AG10803 (cell line): ENCODE measurements around the gene LEUTX.
"Not testable (repeated sequence)": the region's sequence is repeated elsewhere in the genome, so short reads cannot be mapped to it uniquely, and the experiment has no call there.

Experiments
- DNase-seq: peaks from one replicate; pipeline ENCODE4 v3.0.0; 2010; ENCODE audit warnings: low read depth
- H3K4me3 ChIP-seq: 2 replicates; pipeline ENCODE4 v1.5.1; 2011; ENCODE audit warnings: mild to moderate bottlenecking, low read length, control low read depth
- CTCF ChIP-seq: conservative IDR thresholded peaks from 2 replicates; pipeline ENCODE4 v1.5.1; 2011; ENCODE audit warnings: mild to moderate bottlenecking, low read length, control low read depth, inconsistent platforms

LEUTX gene

DNA sequence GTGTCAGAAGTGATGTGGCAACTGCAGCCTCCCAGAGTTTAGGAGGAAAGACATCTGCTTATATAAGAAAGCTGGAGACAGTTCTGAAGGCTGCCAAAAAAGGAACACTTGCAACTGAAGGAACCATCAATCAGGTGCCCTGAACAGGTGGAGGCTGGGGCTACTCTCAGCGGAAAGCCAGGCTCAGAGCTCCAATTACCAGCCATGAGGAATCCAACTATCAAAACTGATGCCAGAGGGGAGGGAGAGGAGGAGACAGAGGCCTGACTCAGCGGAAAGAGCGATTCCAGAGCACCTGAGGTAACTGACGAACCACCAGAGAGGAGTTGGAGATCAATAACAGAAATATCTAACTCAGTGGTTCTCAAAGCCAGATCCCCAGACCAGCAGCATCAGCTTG lies 24.3 kb downstream of the LEUTX start:
- no peak for TF ChIP-seq CTCF
- no peak overlapping the region for H3K4me3 ChIP-seq
- DNase-seq: no peak

- TF ChIP-seq CTCF: no peak
- H3K4me3 ChIP-seq: no peak overlapping the region
- DNase-seq: no peak
Measured at GRCh38 chr19:39805104-39805503, 26.4 kb downstream of the LEUTX start.

DNA sequence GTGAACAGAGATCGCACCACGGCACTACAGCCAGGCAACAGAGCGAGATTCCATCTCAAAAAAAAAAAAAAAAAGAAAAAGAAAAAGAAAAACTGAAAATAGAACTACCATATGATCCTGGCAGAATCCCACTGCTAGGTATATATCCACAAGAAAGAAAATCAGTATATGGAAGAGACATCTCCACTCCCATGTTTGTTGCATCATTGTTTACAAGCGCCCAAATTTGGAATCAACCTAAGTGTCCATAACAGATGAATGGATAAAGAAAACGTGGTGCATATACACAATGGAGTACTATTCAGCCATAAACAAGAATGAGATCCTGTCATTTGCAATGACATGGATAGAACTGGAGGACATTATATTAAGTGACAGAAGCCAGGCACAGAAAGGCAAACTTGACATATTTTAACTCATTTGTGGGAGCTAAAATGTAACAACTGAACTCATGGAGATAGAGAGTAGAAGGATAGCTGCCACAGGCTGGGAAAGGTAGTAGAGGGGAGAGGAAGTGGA lies 29.3 kb downstream of the LEUTX start:
- H3K4me3 ChIP-seq: no peak overlapping the region
- TF ChIP-seq CTCF: no peak
- no peak for DNase-seq

DNA sequence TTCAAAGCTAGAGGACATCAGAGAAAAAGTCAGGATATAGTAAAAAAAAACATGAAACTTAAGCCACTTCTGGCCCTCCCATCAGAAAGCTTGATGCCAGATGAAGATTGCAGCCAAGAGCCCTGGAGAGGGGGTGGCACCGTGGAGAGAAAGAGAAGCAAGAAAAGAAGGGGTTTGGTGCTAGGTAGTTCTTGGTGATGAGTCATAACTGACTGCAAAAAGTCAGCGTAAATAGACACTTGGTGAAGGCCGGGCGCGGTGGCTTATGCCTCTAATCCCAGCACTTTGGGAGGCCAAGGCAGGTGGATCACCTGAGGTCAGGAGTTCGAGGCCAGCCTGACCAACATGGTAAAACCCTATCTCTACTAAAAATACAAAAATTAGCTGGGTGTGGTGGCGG lies 30.0 kb downstream of the LEUTX start:
- not testable (repeated sequence) for DNase-seq, H3K4me3 ChIP-seq

- H3K4me3 ChIP-seq: no peak overlapping the region
- TF ChIP-seq CTCF: no peak
- no peak for DNase-seq
Measured at GRCh38 chr19:39809368-39809767, 30.7 kb downstream of the LEUTX start.

GRCh38 chr19:39810424-39810823 lies 31.8 kb downstream of the LEUTX start:
- no peak for DNase-seq
- TF ChIP-seq CTCF: no peak

DNA sequence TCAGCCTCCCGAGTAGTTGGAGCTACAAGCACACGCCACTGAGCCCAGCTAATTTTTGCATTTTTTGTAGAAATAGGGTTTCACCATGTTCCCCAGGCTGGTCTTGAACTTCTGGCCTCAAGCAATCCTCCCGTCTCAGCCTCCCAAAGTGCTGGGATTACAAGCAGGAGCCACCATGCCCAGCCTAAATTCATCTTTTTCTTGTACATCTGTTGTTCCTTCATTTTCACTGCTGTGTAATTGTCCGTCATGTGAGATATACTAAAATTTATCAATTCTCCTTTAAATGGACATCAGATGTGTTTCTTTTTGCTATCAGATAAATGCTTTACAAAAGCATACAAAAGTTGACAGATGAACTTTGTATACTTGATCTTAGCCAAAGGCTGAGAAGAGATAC lies 32.4 kb downstream of the LEUTX start:
- no peak for DNase-seq
- H3K4me3 ChIP-seq: no peak overlapping the region
- no peak for TF ChIP-seq CTCF

More at GRCh38 chr19:39810424-39810823, 31.8 kb downstream of the LEUTX start:
- H3K4me3 ChIP-seq: no peak overlapping the region
